Endothelial cell of umbilical vein (primary cell): ENCODE data around the gene MED27. TPM values are rescaled to one million over a fixed set of nuclear protein-coding genes. Genes with fewer than 3 reads are reported as not detected.

Source experiments
- BruUV-seq: library from RNA; stranded (reverse); fragments of 400-500 nt; replicated peaks from 2 replicates; lab custom pipeline; 2021; lab: Mats Ljungman, UMichigan
- CTCF ChIA-PET: fragments of 300-600, 350-600 bp; sonication (Branson Sonifier 250); formaldehyde crosslinking; loops from one replicate; lab custom pipeline; 2021; ENCODE audit warnings: antibody characterized with exemption, inconsistent platforms; lab: Charles Lee
- POLR2A ChIA-PET: fragments of 300-600, 350-600 bp; sonication (Branson Sonifier 250); formaldehyde crosslinking; loops from one replicate; lab custom pipeline; 2021; ENCODE audit warnings: antibody characterized with exemption, inconsistent platforms; lab: Charles Lee
- DNase-seq: peaks from one replicate; pipeline ENCODE4 v3.0.0-alpha.2; 2011; ENCODE audit warnings: low read depth, low spot score
- FAIRE-seq: peaks from 2 replicates; lab custom pipeline; 2011; peaks lifted over from hg19 to GRCh38; lab: Jason Lieb, UNC
- H2AFZ ChIP-seq: 2 replicates; pipeline ENCODE4 v1.6.0; 2012; ENCODE audit warnings: low read depth, low read length, control low read depth, inconsistent platforms
- H3K27ac ChIP-seq: 2 replicates; pipeline ENCODE4 v1.5.1; 2011; ENCODE audit warnings: low read depth, mild to moderate bottlenecking, control low read depth, low read length, moderate library complexity; ENCODE audit not compliant: insufficient read depth
- H3K27me3 ChIP-seq, 2 experiments: 2 replicates each; pipeline versions ENCODE4 v1.6.0 to v1.6.1; 2011; ENCODE audit warnings: low read length in 2 of 2, mixed read lengths in 1 of 2; ENCODE audit not compliant: control insufficient read depth in 2 of 2, insufficient read depth in 2 of 2
- H3K36me3 ChIP-seq, 2 experiments: 2 replicates in 1 of 2; 3 replicates in 1 of 2; pipeline ENCODE4 v1.5.1; 2011; ENCODE audit warnings: low read length in 2 of 2, mild to moderate bottlenecking in 1 of 2, moderate library complexity in 1 of 2; ENCODE audit not compliant: control insufficient read depth in 2 of 2, insufficient read depth in 2 of 2; ENCODE audit errors: extremely low read depth in 1 of 2
- H3K4me1 ChIP-seq: 3 replicates; pipeline ENCODE4 v1.5.1; 2011; ENCODE audit warnings: mild to moderate bottlenecking, low read length; ENCODE audit not compliant: control insufficient read depth, insufficient read depth; ENCODE audit errors: extremely low read depth
- H3K4me2 ChIP-seq: 2 replicates; pipeline ENCODE4 v1.6.1; 2011; ENCODE audit warnings: low read length, control low read depth, mixed read lengths; ENCODE audit not compliant: insufficient read depth
- H3K4me3 ChIP-seq, 3 experiments: fragments of 200-600 bp in 1 of 3; sonication (generic), shearing (Covaris generic) in 1 of 3; replicated peaks in 1 of 3; 2 replicates each; pipeline ENCODE4 v1.5.1; 2011 to 2016; ENCODE audit warnings: control low read depth in 3 of 3, low read length in 3 of 3, mild to moderate bottlenecking in 2 of 3, inconsistent platforms in 1 of 3, low read depth in 1 of 3, moderate library complexity in 1 of 3; ENCODE audit not compliant: insufficient read depth in 1 of 3
- H3K79me2 ChIP-seq: 2 replicates; pipeline ENCODE4 v1.6.0; 2012; ENCODE audit warnings: low read length, inconsistent platforms; ENCODE audit not compliant: control insufficient read depth, insufficient read depth
- H3K9ac ChIP-seq: replicated peaks from 2 replicates; pipeline ENCODE3; 2011; ENCODE audit warnings: low read length, control low read depth; ENCODE audit not compliant: insufficient read depth; ENCODE audit errors: extremely low read depth
- H3K9me1 ChIP-seq: replicated peaks from 3 replicates; pipeline ENCODE4 v1.6.0; 2011; ENCODE audit warnings: mild to moderate bottlenecking, low read length; ENCODE audit not compliant: control insufficient read depth, insufficient read depth; ENCODE audit errors: extremely low read depth
- H3K9me3 ChIP-seq: replicated peaks from 2 replicates; pipeline ENCODE4 v1.5.1; 2012; ENCODE audit warnings: low read length, inconsistent platforms; ENCODE audit not compliant: control insufficient read depth, insufficient read depth
- H4K20me1 ChIP-seq: replicated peaks from 2 replicates; pipeline ENCODE3; 2011; ENCODE audit warnings: mild to moderate bottlenecking, low read length; ENCODE audit not compliant: control insufficient read depth, insufficient read depth; ENCODE audit errors: extremely low read depth
- EZH2 ChIP-seq: IDR thresholded peaks from 2 replicates; pipeline ENCODE4 v1.6.1; 2012; ENCODE audit warnings: borderline replicate concordance, low read depth, mild to moderate bottlenecking, moderate library complexity, low read length, inconsistent platforms; ENCODE audit not compliant: severe bottlenecking
- FOS ChIP-seq: IDR thresholded peaks from 2 replicates; pipeline ENCODE4 v1.6.1; 2011; ENCODE audit warnings: mild to moderate bottlenecking, low read length, moderate library complexity, borderline replicate concordance; ENCODE audit not compliant: insufficient read depth
- GATA2 ChIP-seq: IDR thresholded peaks from 2 replicates; pipeline ENCODE4 v1.7.0; 2011; ENCODE audit warnings: low read depth, mild to moderate bottlenecking, moderate library complexity, mixed read lengths, low read length; ENCODE audit not compliant: insufficient read length, insufficient read depth
- JUN ChIP-seq: IDR thresholded peaks from 2 replicates; pipeline ENCODE4 v1.6.1; 2011; ENCODE audit warnings: borderline replicate concordance, low read depth; ENCODE audit not compliant: insufficient read length, insufficient read depth
- MYC ChIP-seq: IDR thresholded peaks from one replicate; pipeline ENCODE4 v1.6.1; 2011; ENCODE audit warnings: mild to moderate bottlenecking, low read depth, low read length
- POLR2A ChIP-seq: IDR thresholded peaks from 2 replicates; pipeline ENCODE4 v1.6.1; 2012; ENCODE audit warnings: low read depth, mild to moderate bottlenecking, control low read depth, low read length
- POLR2AphosphoS5 ChIP-seq: IDR thresholded peaks from 2 replicates; pipeline ENCODE4 v1.6.1; 2012; ENCODE audit warnings: low read depth, mild to moderate bottlenecking, control low read depth, low read length, moderate library complexity; ENCODE audit not compliant: insufficient read depth
- dilution Hi-C: fragments of 300-500 bp; cut with MboI; formaldehyde crosslinking; loops from one replicate; pipeline ENCODE4 v1.15.0; 2019; ENCODE audit warnings: low sequenced_read_pairs; ENCODE audit not compliant: extremely low pct_ligation_motif_present
- intact Hi-C: fragments of 100-400 bp; cut with micrococcal nuclease; formaldehyde crosslinking; loops from one replicate; pipeline ENCODE4 v1.10.0; 2022
- polyA plus RNA-seq, 4 experiments: library from polyadenylated mRNA; depleted of rRNA in 3 of 4; stranded (reverse) in 3 of 4; unstranded in 1 of 4; fragments of >200 nt; gene quantifications; 2 replicates each; pipeline versions ENCODE4 v1.2.1 to v1.2.3, GENCODE V29; 2011 to 2012; ENCODE audit warnings: missing spikeins in 1 of 4
- total RNA-seq: library from RNA; stranded (reverse); gene quantifications from 2 replicates; pipeline ENCODE4 v1.2.3, GENCODE V29; 2021
- TF ChIP-seq, protein P1 (sequence below), 2 donors: IDR thresholded peaks; 1 replicate in 1 of 2; 2 replicates in 1 of 2; pipeline ENCODE4 v1.5.1; 2011; ENCODE audit warnings: low read length in 2 of 2, mild to moderate bottlenecking in 2 of 2, moderate library complexity in 2 of 2, control low read depth in 1 of 2, inconsistent platforms in 1 of 2, low read depth in 1 of 2; ENCODE audit not compliant: insufficient read depth in 1 of 2; ENCODE audit errors: extremely low read depth in 1 of 2
- TF ChIP-seq, protein P2 (sequence below): IDR thresholded peaks from 2 replicates; pipeline ENCODE4 v1.6.1; 2011; ENCODE audit not compliant: insufficient read depth, insufficient read length

MED27 gene
- total and polyA plus RNA-seq, 2 donors (not counting 3 experiments of a cell fraction or from before 2014, with no cell fraction given): 27.9 to 47.8 TPM

GRCh38 chr9:131827821-131828369 lies 251.8 kb downstream of the MED27 start:
- no peak for FAIRE-seq
- BruUV-seq: no TSS peak
- Histone ChIP-seq H4K20me1 (no peaks in the 10 kb centered on the region), H3K27me3 (peaks cover 0 to 2% of the 10 kb centered on the region in 2 experiments), H3K9ac (no peak overlapping the region), H3K9me3 (no peaks in the 10 kb centered on the region), H3K4me3 (no peak overlapping the region), H3K36me3 (no peaks in the 10 kb centered on the region), H3K4me2 (no peak overlapping the region), H3K79me2 (no peaks in the 10 kb centered on the region), H3K27ac (no peak overlapping the region), H3K4me1 (no peaks in the 10 kb centered on the region), H2AFZ (no peak overlapping the region), H3K9me1 (no peaks in the 10 kb centered on the region)
- POLR2A ChIA-PET: no interaction called here
- CTCF ChIA-PET: no interaction called here
- TF ChIP-seq JUN (no peak), POLR2AphosphoS5 (no peak)
- dilution Hi-C loops: no loop called here
- intact Hi-C loops: loop anchor here (2.0 kb wide), 1 partner anchor 33 kb away; no protein-coding TSS in a partner anchor
- no peak for DNase-seq

GRCh38 chr9:131826966-131827525 lies 252.6 kb downstream of the MED27 start:
- Histone ChIP-seq H3K4me1 (no peaks in the 10 kb centered on the region), H3K79me2 (no peaks in the 10 kb centered on the region), H3K27ac (no peak overlapping the region), H3K4me2 (no peak overlapping the region), H3K9me1 (no peaks in the 10 kb centered on the region), H3K36me3 (no peaks in the 10 kb centered on the region), H2AFZ (no peak overlapping the region), H3K9ac (no peak overlapping the region), H3K27me3 (peaks cover 0 to 2% of the 10 kb centered on the region in 2 experiments), H3K4me3 (no peak overlapping the region), H3K9me3 (no peaks in the 10 kb centered on the region), H4K20me1 (no peaks in the 10 kb centered on the region)
- DNase-seq (no peak), FAIRE-seq (no peak)
- no TSS peak for BruUV-seq
- POLR2A ChIA-PET: no interaction called here
- intact Hi-C loops (loop anchor here (2.0 kb wide), 1 partner anchor 32 kb away; no protein-coding TSS in a partner anchor), dilution Hi-C loops (no loop called here)
- no peak for TF ChIP-seq FOS
- TF ChIP-seq POLR2AphosphoS5: no peak
- no peak for TF ChIP-seq EZH2
- TF ChIP-seq, protein P1, sequence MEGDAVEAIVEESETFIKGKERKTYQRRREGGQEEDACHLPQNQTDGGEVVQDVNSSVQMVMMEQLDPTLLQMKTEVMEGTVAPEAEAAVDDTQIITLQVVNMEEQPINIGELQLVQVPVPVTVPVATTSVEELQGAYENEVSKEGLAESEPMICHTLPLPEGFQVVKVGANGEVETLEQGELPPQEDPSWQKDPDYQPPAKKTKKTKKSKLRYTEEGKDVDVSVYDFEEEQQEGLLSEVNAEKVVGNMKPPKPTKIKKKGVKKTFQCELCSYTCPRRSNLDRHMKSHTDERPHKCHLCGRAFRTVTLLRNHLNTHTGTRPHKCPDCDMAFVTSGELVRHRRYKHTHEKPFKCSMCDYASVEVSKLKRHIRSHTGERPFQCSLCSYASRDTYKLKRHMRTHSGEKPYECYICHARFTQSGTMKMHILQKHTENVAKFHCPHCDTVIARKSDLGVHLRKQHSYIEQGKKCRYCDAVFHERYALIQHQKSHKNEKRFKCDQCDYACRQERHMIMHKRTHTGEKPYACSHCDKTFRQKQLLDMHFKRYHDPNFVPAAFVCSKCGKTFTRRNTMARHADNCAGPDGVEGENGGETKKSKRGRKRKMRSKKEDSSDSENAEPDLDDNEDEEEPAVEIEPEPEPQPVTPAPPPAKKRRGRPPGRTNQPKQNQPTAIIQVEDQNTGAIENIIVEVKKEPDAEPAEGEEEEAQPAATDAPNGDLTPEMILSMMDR (IDR thresholded peaks at IDR 0.05; ENCODE audit: extremely low read depth in 1 of 2, insufficient read depth in 1 of 2, low read depth in 1 of 2, low read length in 2 of 2): no peak
- no peak for TF ChIP-seq JUN
- TF ChIP-seq GATA2: no peak
- TF ChIP-seq MYC: no peak
- TF ChIP-seq POLR2A: no peak
- TF ChIP-seq, protein P2, sequence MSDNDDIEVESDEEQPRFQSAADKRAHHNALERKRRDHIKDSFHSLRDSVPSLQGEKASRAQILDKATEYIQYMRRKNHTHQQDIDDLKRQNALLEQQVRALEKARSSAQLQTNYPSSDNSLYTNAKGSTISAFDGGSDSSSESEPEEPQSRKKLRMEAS: no peak
- CTCF ChIA-PET: no interaction called here
